GM12801 (cell line): ENCODE measurements around the gene MYD88.

Experiments used
- CTCF ChIP-seq: IDR thresholded peaks from one replicate; pipeline ENCODE4 v1.5.1; 2011; ENCODE audit warnings: control low read depth; ENCODE audit not compliant: insufficient read length; ENCODE audit errors: extremely low read depth

Gene MYD88

GRCh38 chr3:38190481-38190881 is 52.0 kb downstream of the MYD88 start:
- no peak for TF ChIP-seq CTCF
